GM19351 (cell line): ENCODE results near the gene PDZD2.
"Not testable (repeated sequence)": the region's sequence is repeated elsewhere in the genome, so short reads cannot be mapped to it uniquely, and the experiment has no call there.

Experiments used
- ATAC-seq: cut with Tn5 transposase; IDR thresholded peaks from one replicate; pipeline ENCODE4 v1.9.1; 2021; ENCODE audit warnings: mild to moderate bottlenecking, moderate library complexity; ENCODE audit not compliant: unreplicated experiment

Gene PDZD2

DNA sequence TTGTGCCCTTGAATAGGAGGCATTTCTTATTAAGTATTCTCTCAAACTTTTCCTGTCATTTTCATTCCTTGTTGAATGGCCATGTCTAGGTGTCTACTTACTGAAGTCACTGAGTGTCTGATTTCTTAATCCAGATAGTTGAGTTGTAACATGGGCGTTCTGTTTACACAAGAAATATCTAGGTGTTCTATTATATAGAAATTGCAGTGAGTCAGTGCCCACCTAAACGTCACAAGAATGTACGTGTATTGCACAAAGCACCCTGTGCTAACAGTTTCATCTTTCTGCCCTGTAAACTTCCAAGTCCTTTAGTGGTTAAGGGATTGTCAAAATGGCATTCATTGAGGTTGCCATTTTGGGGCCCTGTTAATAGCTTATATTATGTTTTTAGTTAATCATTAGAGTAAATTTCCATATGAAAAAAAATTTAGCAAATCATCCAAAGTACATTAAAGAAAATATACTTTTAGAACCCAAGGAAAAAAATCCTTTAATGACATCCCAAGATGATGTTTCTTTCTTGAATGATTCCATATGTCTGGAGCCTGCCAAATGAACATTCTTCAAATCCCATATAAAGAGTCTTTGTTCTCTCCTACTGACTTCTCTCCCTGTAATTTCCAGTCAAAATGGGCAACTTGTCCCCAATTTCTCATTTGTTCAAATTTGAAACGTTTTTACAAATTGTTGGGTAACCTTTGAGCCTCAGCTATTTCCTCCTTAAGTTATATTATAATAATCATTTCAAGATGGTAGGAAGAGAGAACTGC lies 421.0 kb downstream of the PDZD2 start:
- no peak for ATAC-seq

DNA sequence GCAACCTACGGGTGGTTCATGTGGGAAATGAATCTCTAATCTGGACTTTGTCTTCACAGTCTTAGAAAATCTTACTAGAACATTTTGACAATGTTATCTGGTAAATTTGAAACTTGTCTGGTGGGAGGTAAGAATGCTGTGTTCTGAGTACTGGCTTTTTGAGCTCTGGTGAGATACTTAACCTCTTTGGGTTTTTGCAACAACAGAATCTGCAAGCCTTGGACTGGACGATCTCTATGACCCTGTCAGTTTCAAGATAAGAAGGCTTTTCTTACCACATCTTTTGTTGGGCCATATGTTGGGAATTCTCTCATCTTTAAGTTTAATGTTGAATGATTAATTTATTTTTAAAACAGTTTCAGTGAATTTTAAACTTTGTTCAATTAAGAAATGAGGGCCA lies 422.3 kb downstream of the PDZD2 start:
- ATAC-seq, result no peak

GRCh38 chr5:32066448-32066847 lies 427.5 kb downstream of the PDZD2 start:
- ATAC-seq, result no peak

DNA sequence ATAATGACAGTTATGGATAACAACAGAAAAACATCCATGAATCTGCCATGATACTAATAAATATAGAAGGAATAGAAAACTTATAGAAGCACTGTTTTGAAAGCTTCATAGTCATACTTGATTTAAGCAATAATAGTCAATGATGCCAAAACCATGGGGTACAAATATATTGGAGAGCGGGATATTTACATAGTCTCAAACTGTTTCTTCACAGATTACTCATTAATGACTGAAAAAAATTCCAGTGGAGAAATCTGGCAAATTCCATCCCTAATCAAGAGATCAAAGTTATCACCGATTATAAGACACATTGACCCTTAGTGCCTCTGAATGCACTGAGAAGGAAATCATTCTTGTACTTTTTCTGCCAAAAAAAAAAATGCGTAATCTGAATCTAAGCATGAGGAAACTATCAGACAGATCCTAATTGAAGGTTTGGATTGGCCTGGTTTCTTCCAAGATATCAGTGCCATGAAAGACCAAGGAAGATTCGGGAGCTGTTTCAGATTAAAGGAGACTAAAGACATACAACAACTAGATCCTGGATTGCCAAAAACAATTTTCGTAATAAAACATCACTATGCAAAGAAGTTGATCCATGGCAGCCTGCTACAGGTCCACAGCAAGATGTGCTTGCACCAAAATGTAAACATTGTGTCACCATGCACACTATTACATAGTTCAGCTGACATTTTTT lies 429.0 kb downstream of the PDZD2 start:
- no peak for ATAC-seq

- no peak for ATAC-seq
Observed at GRCh38 chr5:32068561-32068960, 429.6 kb downstream of the PDZD2 start.

GRCh38 chr5:32069396-32069795 lies 430.5 kb downstream of the PDZD2 start:
- ATAC-seq, result no peak

- no peak for ATAC-seq
Observed at GRCh38 chr5:32071351-32071944, 432.5 kb downstream of the PDZD2 start.

DNA sequence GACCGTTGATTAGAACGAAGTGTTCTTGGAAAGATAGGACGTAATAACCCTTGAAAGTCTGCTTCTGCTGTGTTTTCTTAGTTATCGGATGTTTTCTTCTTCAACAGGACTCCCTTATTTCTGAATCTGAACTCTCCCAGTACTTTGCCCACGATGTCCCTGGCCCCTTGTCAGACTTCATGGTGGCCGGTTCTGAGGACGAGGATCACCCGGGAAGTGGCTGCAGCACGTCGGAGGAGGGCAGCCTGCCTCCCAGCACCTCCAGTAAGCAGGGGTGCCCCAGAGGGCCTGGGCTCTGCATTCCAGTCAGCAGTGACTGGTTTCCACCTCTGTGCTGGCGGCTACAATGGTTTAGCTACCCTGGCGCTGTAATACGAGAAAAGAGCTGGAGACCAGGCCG lies 433.1 kb downstream of the PDZD2 start:
- no peak for ATAC-seq

DNA sequence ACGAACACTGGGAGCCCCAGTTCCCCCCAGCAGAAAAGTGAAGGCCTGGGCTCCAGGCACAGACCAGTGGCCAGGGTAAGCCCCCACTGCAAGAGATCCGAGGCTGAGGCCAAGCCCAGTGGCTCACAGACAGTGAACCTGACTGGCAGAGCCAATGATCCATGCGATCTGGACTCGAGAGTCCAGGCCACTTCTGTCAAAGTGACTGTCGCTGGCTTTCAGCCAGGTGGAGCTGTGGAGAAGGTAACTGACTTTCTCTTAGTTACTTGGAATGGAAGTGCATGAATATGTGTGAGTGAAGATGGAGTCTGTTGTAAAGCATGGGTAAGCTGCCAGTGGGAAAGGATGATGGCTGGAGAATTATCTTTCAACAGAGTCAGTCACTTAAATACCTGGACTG lies 435.5 kb downstream of the PDZD2 start:
- no peak for ATAC-seq

- peak; percentile 59 for ATAC-seq
Observed at GRCh38 chr5:32076699-32077695, 438.1 kb downstream of the PDZD2 start.

GRCh38 chr5:32078855-32079254 lies 439.9 kb downstream of the PDZD2 start:
- not testable (repeated sequence) for ATAC-seq

GRCh38 chr5:32080565-32080964 lies 441.6 kb downstream of the PDZD2 start:
- ATAC-seq, result not testable (repeated sequence)

GRCh38 chr5:32082701-32083100 lies 443.8 kb downstream of the PDZD2 start:
- no peak for ATAC-seq

- no peak for ATAC-seq
Observed at GRCh38 chr5:32083981-32084430, 445.1 kb downstream of the PDZD2 start.

DNA sequence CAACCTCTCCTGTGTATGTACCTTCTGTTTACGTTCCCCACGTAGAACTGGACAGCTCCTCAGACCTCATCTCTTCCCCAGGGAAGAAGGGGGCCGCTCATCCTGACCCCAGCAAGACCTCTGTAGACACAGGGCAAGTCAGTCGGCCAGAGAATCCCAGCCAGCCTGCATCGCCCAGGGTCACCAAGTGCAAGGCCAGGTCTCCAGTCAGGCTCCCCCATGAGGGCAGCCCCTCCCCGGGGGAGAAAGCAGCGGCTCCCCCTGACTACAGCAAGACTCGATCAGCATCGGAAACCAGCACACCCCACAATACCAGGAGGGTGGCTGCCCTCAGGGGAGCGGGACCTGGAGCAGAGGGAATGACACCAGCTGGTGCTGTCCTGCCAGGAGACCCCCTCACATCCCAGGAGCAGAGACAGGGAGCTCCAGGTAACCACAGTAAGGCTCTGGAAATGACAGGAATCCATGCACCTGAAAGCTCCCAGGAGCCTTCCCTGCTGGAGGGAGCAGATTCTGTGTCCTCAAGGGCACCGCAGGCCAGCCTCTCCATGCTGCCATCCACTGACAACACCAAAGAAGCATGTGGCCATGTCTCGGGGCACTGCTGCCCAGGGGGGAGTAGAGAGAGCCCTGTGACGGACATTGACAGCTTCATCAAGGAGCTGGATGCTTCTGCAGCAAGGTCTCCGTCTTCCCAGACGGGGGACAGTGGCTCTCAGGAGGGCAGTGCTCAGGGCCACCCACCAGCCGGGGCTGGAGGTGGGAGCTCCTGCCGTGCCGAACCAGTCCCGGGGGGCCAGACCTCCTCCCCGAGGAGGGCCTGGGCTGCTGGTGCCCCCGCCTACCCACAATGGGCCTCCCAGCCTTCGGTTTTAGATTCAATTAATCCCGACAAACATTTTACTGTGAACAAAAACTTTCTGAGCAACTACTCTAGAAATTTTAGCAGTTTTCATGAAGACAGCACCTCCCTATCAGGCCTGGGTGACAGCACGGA lies 448.5 kb downstream of the PDZD2 start:
- no peak for ATAC-seq

DNA sequence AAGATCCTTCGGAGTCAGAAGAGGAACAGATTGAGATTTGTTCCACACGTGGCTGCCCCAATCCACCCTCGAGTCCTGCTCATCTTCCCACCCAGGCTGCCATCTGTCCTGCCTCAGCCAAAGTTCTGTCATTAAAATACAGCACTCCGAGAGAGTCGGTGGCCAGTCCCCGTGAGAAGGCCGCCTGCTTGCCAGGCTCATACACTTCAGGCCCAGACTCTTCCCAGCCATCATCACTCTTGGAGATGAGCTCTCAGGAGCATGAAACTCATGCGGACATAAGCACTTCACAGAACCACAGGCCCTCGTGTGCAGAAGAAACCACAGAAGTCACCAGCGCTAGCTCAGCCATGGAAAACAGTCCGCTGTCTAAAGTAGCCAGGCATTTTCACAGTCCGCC lies 449.3 kb downstream of the PDZD2 start:
- ATAC-seq, result no peak

- no peak for ATAC-seq
Observed at GRCh38 chr5:32089146-32090000, 450.4 kb downstream of the PDZD2 start.

DNA sequence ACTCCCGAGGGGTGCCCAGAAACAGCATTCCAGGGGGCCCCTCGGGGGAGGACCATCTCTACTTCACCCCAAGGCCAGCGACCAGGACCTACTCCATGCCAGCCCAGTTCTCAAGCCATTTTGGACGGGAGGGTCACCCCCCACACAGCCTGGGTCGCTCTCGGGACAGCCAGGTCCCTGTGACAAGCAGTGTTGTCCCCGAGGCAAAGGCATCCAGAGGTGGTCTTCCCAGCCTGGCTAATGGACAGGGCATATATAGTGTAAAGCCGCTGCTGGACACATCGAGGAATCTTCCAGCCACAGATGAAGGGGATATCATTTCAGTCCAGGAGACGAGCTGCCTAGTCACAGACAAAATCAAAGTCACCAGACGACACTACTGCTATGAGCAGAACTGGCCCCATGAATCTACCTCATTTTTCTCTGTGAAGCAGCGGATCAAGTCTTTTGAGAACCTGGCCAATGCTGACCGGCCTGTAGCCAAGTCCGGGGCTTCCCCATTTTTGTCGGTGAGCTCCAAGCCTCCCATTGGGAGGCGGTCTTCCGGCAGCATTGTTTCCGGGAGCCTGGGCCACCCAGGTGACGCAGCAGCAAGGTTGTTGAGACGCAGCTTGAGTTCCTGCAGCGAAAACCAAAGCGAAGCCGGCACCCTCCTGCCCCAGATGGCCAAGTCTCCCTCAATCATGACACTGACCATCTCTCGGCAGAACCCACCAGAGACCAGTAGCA lies 451.3 kb downstream of the PDZD2 start:
- ATAC-seq, result no peak
